VCaP (cell line): ENCODE data around the gene SPINK14.
A peak's percentile ranks its signal among the peaks of the same experiment; 100 is the strongest.

Source experiments
- H3K27ac ChIP-seq: fragments of 450-650 bp; 2 replicates; pipeline ENCODE4 v1.5.1; 2017
- CTCF ChIP-seq: fragments of 450-650 bp; conservative IDR thresholded peaks from 2 replicates; pipeline ENCODE4 v1.5.1; 2017; ENCODE audit warnings: mild to moderate bottlenecking, moderate library complexity

SPINK14 gene, protein sequence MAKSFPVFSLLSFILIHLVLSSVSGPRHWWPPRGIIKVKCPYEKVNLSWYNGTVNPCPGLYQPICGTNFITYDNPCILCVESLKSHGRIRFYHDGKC

DNA sequence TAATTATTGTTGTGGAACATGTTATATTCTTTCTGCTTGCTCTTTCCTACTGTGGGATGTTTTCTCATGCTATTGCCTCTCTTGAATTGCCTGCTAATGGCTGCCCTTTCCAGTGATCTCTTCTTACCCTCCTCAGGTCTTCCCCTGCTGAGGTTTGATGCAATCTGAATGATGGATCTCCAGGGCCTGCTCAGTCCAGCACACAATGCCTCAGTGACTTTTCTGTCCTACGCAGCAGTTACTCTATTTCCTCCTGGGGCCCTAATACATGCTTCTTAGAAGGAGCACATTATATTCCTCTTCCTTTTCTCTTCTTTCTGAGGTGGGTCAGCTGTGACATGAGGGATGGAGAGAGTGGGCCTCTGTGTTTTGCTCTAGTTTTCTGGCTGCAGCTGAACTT is at the start of gene SPINK14:
Gene SPINK14, plus strand, starts transcription at position 301 of the 400 bp plus-strand sequence. CDS start 1,187 bp downstream, outside the sequence.
- H3K27ac ChIP-seq = no peak within 1 kb of the TSS
- no peak for TF ChIP-seq CTCF

DNA sequence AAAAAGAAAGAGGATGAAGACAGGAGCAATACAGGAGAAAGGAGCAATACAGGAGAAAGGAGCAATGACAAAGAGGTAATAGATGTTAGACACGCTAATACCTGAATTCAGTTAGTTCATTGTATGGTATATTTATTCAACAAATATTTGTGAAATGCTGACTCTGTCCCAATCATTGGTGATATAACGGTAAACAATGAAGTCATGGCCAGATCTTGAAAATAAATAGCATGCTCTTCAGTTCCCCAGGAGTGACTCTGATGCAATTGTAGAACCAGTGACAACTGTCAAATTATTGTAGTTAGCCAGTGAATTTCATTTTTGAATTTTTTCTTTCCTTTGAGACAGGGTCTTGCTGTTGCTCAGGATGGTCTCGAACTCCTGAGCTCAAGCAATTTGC is 48.0 kb upstream of the SPINK14 start:
- no peak for TF ChIP-seq CTCF
- H3K27ac ChIP-seq = no peak overlapping the region

GRCh38 chr5:148125641-148126040 is 42.7 kb upstream of the SPINK14 start:
- TF ChIP-seq CTCF = peak; percentile 11; the same call in 1 of the 2 replicates

GRCh38 chr5:148135091-148136048 is 33.0 kb upstream of the SPINK14 start:
- no peak overlapping the region for H3K27ac ChIP-seq
- TF ChIP-seq CTCF = no peak

More at GRCh38 chr5:148125641-148126040, 42.7 kb upstream of the SPINK14 start:
- H3K27ac ChIP-seq = no peak overlapping the region

- H3K27ac ChIP-seq = peak overlapping the region; percentile 69
- no peak for TF ChIP-seq CTCF
These were observed 27.5 kb upstream of the SPINK14 start for GRCh38 chr5:148140846-148141245.

GRCh38 chr5:148141645-148142044 is 26.7 kb upstream of the SPINK14 start:
- peak overlapping the region; percentile 69 for H3K27ac ChIP-seq
- no peak for TF ChIP-seq CTCF

GRCh38 chr5:148145916-148146315 is 22.4 kb upstream of the SPINK14 start:
- TF ChIP-seq CTCF = no peak
- H3K27ac ChIP-seq = peak overlapping the region; percentile 82
